Loucy (cell line): ENCODE data around the gene IRS1.

Experiments
- H2AFZ ChIP-seq: fragments of 200-600 bp; sonication (generic); 2 replicates; pipeline ENCODE4 v1.6.0; 2016; ENCODE audit warnings: antibody characterized with exemption, mild to moderate bottlenecking, low read length, moderate library complexity
- H3F3A ChIP-seq: fragments of 200-600 bp; 2 replicates; pipeline ENCODE4 v1.6.0; 2016; ENCODE audit warnings: antibody characterized with exemption, low read depth, mild to moderate bottlenecking
- H3K27me3 ChIP-seq: fragments of 200-600 bp; sonication (generic); 2 replicates; pipeline ENCODE4 v1.6.1; 2014; ENCODE audit warnings: low read length, mild to moderate bottlenecking; ENCODE audit not compliant: insufficient read depth, poor library complexity, severe bottlenecking
- H3K36me3 ChIP-seq: fragments of 200-600 bp; sonication (generic); 2 replicates; pipeline ENCODE4 v1.6.1; 2016; ENCODE audit warnings: low read length; ENCODE audit not compliant: insufficient read depth
- H3K4me1 ChIP-seq: fragments of 200-600 bp; sonication (generic); 2 replicates; pipeline ENCODE4 v1.5.1; 2014; ENCODE audit warnings: low read length, mild to moderate bottlenecking; ENCODE audit not compliant: insufficient read depth, poor library complexity, severe bottlenecking
- H3K4me2 ChIP-seq: fragments of 200-600 bp; sonication (generic); 2 replicates; pipeline ENCODE4 v1.6.0; 2014; ENCODE audit warnings: antibody characterized with exemption, low read length, low read depth, mild to moderate bottlenecking; ENCODE audit not compliant: poor library complexity, severe bottlenecking
- H3K4me3 ChIP-seq: fragments of 200-600 bp; sonication (generic); 2 replicates; pipeline ENCODE4 v1.5.1; 2014; ENCODE audit warnings: low read length, mild to moderate bottlenecking, mixed read lengths; ENCODE audit not compliant: poor library complexity, severe bottlenecking
- H3K79me2 ChIP-seq: fragments of 200-600 bp; sonication (generic); 2 replicates; pipeline ENCODE4 v1.6.1; 2014; ENCODE audit warnings: low read length; ENCODE audit not compliant: insufficient read depth
- H3K9ac ChIP-seq: fragments of 200-600 bp; sonication (generic); 2 replicates; pipeline ENCODE4 v1.6.0; 2014; ENCODE audit warnings: mild to moderate bottlenecking, low read depth, low read length, moderate library complexity; ENCODE audit not compliant: poor library complexity, severe bottlenecking
- H3K9me2 ChIP-seq: fragments of 200-600 bp; sonication (generic); replicated peaks from 2 replicates; pipeline ENCODE4 v1.6.1; 2016; ENCODE audit warnings: low read depth, low read length, mixed read lengths
- H3K9me3 ChIP-seq: fragments of 200-600 bp; sonication (generic); 2 replicates; pipeline ENCODE4 v1.6.1; 2014; ENCODE audit warnings: mild to moderate bottlenecking, antibody characterized with exemption, low read length, low read depth; ENCODE audit not compliant: insufficient read depth
- H4K20me1 ChIP-seq: fragments of 200-600 bp; sonication (generic); 2 replicates; pipeline ENCODE4 v1.6.0; 2014; ENCODE audit warnings: antibody characterized with exemption, low read length, mild to moderate bottlenecking; ENCODE audit not compliant: insufficient read depth, poor library complexity, severe bottlenecking
- EZH2phosphoT487 ChIP-seq: fragments of 200-600 bp; IDR thresholded peaks from 2 replicates; pipeline ENCODE4 v1.6.1; 2018; ENCODE audit warnings: antibody characterized with exemption, mild to moderate bottlenecking, moderate library complexity, borderline replicate concordance
- TF ChIP-seq, protein P1 (sequence below): fragments of 200-600 bp; sonication (generic); conservative IDR thresholded peaks from 2 replicates; pipeline ENCODE4 v1.5.1; 2014; ENCODE audit warnings: mild to moderate bottlenecking, antibody characterized with exemption, low read length

The IRS1 gene

DNA sequence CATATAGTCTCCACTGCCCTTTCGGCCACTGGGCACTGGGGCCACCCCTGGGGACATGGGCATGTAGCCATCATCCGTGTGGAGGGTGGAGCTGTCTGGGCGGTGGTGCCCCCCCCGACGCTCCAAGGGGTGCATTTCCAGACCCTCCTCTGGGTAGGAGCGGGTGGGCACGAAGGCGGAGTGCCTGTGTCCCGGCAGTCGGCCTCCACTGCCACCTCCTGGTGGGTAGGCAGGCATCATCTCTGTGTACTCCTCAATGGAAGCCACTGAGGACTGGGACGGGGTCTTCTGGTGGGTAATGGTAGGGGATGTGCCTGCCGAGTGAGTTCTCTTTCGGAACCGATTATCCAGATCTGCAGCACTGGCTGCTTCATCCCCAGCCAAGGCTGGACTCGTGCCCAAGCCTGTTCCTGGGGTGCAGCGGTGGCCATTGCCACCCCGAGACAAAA lies 2.8 kb downstream of the IRS1 start:
- no peak overlapping the region for H2AFZ ChIP-seq
- TF ChIP-seq, protein P1, sequence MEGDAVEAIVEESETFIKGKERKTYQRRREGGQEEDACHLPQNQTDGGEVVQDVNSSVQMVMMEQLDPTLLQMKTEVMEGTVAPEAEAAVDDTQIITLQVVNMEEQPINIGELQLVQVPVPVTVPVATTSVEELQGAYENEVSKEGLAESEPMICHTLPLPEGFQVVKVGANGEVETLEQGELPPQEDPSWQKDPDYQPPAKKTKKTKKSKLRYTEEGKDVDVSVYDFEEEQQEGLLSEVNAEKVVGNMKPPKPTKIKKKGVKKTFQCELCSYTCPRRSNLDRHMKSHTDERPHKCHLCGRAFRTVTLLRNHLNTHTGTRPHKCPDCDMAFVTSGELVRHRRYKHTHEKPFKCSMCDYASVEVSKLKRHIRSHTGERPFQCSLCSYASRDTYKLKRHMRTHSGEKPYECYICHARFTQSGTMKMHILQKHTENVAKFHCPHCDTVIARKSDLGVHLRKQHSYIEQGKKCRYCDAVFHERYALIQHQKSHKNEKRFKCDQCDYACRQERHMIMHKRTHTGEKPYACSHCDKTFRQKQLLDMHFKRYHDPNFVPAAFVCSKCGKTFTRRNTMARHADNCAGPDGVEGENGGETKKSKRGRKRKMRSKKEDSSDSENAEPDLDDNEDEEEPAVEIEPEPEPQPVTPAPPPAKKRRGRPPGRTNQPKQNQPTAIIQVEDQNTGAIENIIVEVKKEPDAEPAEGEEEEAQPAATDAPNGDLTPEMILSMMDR = peak; percentile 58
- TF ChIP-seq EZH2phosphoT487 = no peak
- H3K79me2 ChIP-seq = peaks cover 4% of the 10 kb centered on the region; the same call in 1 of the 2 replicates

DNA sequence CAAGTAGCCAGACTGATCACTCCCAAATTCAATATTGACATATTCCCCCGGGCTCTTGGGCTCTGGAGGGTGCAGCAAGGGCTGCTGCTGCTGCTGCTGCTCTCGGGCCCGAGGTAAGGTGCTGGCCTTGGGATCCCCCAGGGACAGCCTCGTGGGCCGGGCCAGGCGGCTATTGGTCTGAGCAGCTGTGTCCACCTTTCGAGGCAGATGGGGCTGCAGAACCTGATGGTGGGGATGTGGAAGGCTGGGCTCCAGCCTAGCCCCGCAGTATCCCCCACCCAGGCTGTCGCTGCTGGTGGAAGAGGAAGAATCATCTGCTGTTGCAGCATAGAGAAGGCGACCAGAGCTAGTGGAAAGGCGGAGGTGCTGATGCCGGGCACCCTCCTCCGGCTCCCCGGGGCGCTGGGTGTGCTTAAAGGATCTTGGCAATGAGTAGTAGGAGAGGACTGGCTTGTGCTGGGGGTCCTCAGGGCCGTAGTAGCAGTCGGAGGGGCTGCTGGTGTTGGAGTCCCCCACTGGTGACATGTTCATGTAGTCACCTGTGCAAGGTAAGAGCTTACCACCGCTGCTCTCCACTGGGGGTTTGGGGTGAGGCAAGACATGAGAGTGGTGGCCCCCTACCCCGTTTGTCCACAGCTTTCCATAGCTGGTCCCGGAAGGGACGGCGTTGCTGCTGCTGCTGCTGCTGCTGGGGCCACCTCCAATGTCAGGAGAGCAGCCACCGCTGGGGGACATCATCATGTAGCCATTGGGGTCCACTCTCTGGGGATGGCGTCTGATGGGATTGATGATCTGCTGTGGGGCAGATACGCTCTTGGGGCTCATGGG lies 3.4 kb downstream of the IRS1 start:
- Histone ChIP-seq H3K9me3 (no peaks in the 10 kb centered on the region), H3K36me3 (no peaks in the 10 kb centered on the region), H3K27me3 (no peaks in the 10 kb centered on the region), H3K4me2 (no peak overlapping the region), H3K9me2 (no peaks in the 10 kb centered on the region), H3K4me3 (no peak overlapping the region), H3K4me1 (peaks cover 35% of the 10 kb centered on the region), H3K79me2 (peaks cover 4% of the 10 kb centered on the region; the same call in 1 of the 2 replicates), H3K9ac (no peak overlapping the region), H4K20me1 (no peaks in the 10 kb centered on the region), H3F3A (0 out of 2 replicates have a peak, but pooled peaks cover 6% of the 10 kb centered on the region), H2AFZ (no peak overlapping the region)
- TF ChIP-seq, protein P1 = no peak
- TF ChIP-seq EZH2phosphoT487 = no peak

More for the DNA sequence above, 2.8 kb downstream of the IRS1 start:
- Histone ChIP-seq H3K4me2 (no peak overlapping the region), H3K9me3 (no peaks in the 10 kb centered on the region), H3K9ac (no peak overlapping the region), H3K4me3 (no peak overlapping the region), H3F3A (0 out of 2 replicates have a peak, but pooled peaks cover 6% of the 10 kb centered on the region), H3K9me2 (no peaks in the 10 kb centered on the region), H3K36me3 (no peaks in the 10 kb centered on the region), H3K4me1 (peaks cover 38% of the 10 kb centered on the region), H4K20me1 (no peaks in the 10 kb centered on the region), H3K27me3 (no peaks in the 10 kb centered on the region)

DNA sequence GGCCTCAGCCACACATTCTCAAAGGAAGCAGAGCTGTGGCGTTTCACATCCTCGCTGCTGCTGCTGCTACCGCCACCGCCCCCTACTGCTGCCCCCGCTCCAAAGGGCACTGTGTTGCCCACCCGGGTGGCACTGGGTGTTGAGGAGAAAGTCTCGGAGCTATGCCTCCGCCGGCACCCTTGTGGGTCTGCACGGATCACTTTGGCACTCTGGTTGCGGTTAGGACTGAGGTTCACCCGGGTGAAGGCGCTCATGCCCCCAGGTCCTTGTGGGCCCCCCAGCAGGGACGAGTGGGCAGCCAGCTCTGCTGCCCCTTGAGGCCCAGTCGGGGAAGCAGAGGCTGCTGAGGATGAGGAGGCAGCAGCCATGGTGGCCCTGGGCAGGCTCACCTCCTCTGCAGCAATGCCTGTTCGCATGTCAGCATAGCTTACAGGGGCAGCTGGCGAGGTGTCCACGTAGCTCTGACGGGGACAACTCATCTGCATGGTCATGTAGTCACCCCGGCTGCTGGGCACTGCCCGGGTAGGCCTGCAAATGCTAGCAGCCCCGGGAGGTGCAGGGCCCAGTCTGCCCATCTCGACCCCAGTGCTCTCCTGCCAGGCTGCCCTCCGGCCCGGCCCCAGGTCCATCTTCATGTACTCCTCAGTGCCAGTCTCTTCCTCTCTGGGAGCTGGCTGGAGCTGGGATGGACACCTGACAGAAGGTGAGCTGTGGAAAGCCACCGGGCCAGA lies 4.2 kb downstream of the IRS1 start:
- no peak overlapping the region for H3K4me3 ChIP-seq
- no peaks in the 10 kb centered on the region for H3K27me3 ChIP-seq
- 0 out of 2 replicates have a peak, but pooled peaks cover 6% of the 10 kb centered on the region for H3F3A ChIP-seq
- no peaks in the 10 kb centered on the region for H3K36me3 ChIP-seq
- H3K4me1 ChIP-seq = peaks cover 37% of the 10 kb centered on the region
- no peak overlapping the region for H3K9ac ChIP-seq
- no peak overlapping the region for H2AFZ ChIP-seq
- no peak overlapping the region for H3K4me2 ChIP-seq
- peaks cover 10% of the 10 kb centered on the region for H3K79me2 ChIP-seq
- H3K9me3 ChIP-seq = no peaks in the 10 kb centered on the region
- TF ChIP-seq, protein P1 = peak; percentile 35; the same call in 1 of the 2 replicates
- TF ChIP-seq EZH2phosphoT487 = no peak
- no peaks in the 10 kb centered on the region for H4K20me1 ChIP-seq
- no peaks in the 10 kb centered on the region for H3K9me2 ChIP-seq
